ENCODE measurements around the gene PDCL2. TPM values are rescaled to one million over a fixed set of nuclear protein-coding genes. Genes with fewer than 3 reads are reported as not detected.

PDCL2 gene
- total and polyA plus RNA-seq, 2 of the 8 experiments (the other 6 are each of a cell fraction or from before 2014, with no cell fraction given) = not detected

DNA sequence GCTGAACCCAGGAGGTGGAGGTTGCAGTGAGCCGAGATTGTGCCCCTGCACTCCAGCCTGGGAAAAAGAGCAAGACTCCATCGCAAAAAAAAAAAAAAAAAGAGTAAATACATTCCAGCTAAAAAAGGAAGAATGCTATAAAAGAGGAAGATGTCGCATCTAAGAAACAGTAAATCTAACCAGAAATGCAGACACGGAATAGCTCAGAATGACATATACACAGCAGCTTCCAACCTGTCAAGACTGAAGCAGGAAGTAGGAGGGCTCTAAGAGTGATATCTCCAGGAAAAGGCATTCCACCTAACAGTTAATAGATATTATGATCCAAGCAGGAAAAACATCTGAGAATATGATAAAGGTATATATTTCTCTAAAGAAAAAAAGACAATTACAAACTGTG, 61.4 kb downstream of the PDCL2 start:
- Histone ChIP-seq H3K4me3 (ENCODE audit: extremely low read depth in 1 of 4, insufficient read depth in 2 of 4, low read depth in 3 of 4, low read length in 4 of 4) (no peak overlapping the region), H4K5ac (ENCODE audit: insufficient read length, low read depth, low read length) (no peak overlapping the region), H3K79me1 (ENCODE audit: low read depth, low read length) (no peaks in the 10 kb centered on the region; the same call in 1 of the 2 replicates), H2BK5ac (ENCODE audit: low read depth, low read length) (no peak overlapping the region), H2AFZ (ENCODE audit: low read length) (no peak overlapping the region), H3K23ac (ENCODE audit: insufficient read length) (no peak overlapping the region), H2BK12ac (ENCODE audit: low read depth, low read length) (no peak overlapping the region), H3K36me3 (ENCODE audit: control insufficient read depth in 2 of 4, insufficient read depth in 4 of 4, low read length in 3 of 4) (no peaks in the 10 kb centered on the region; a peak in 1 of 8 replicates), H2AK5ac (ENCODE audit: low read depth, low read length) (no peak overlapping the region), H4K8ac (ENCODE audit: extremely low read depth, insufficient read depth, low read length) (no peak overlapping the region), H4K91ac (replicated peaks; ENCODE audit: insufficient read length, low read length) (no peak overlapping the region), H2BK15ac (ENCODE audit: low read length) (no peak overlapping the region), H2BK120ac (replicated peaks; ENCODE audit: low read depth, low read length) (no peak overlapping the region), H3K79me2 (ENCODE audit: control insufficient read depth in 1 of 2, insufficient read depth in 2 of 2, low read length in 2 of 2) (peaks cover 0 to 94% of the 10 kb centered on the region in 2 experiments; a peak in 2 of 4 replicates), H3K27me3 (replicated peaks in 1 of 4; ENCODE audit: control insufficient read depth in 3 of 4, extremely low read depth in 1 of 4, insufficient read depth in 3 of 4, low read length in 3 of 4) (no peaks in the 10 kb centered on the region), H3K56ac (replicated peaks; ENCODE audit: insufficient read length, low read depth, low read length) (no peak overlapping the region), H3K14ac (ENCODE audit: insufficient read length) (no peak overlapping the region), H3K4ac (replicated peaks; ENCODE audit: insufficient read length, low read depth, low read length) (no peak overlapping the region), H3K9me3 (ENCODE audit: insufficient read depth in 2 of 2, low read depth in 1 of 2, low read length in 1 of 2) (no peaks in the 10 kb centered on the region), H3K23me2 (ENCODE audit: low read depth, low read length) (no peaks in the 10 kb centered on the region), H3K9ac (replicated peaks in 1 of 4; ENCODE audit: extremely low read depth in 1 of 4, low read depth in 3 of 4, low read length in 3 of 4) (no peak overlapping the region), H3K4me1 (replicated peaks in 1 of 4; ENCODE audit: control insufficient read depth in 3 of 4, insufficient read depth in 4 of 4, low read length in 3 of 4) (0 out of 7 replicates have a peak, but pooled peaks cover 0 to 4% (median 0%) of the 10 kb centered on the region in 4 experiments), H3K18ac (ENCODE audit: extremely low read depth, low read length) (no peak overlapping the region), H4K20me1 (replicated peaks in 1 of 2; ENCODE audit: control insufficient read depth in 1 of 2, insufficient read depth in 2 of 2, low read length in 2 of 2) (no peaks in the 10 kb centered on the region), H2BK20ac (ENCODE audit: low read length) (no peak overlapping the region), H3K27ac (ENCODE audit: low read depth, low read length) (no peak overlapping the region), H3K4me2 (ENCODE audit: insufficient read depth in 1 of 2, low read depth in 2 of 2, low read length in 2 of 2) (no peak overlapping the region)
- ChIA-PET POLR2A (ENCODE audit: partially characterized antibody) (no interaction called here), CTCF (ENCODE audit: partially characterized antibody) (interaction anchor here (0.9 kb wide), 1 partner anchor 204 kb away, joined by 3 read pairs; no protein-coding TSS in a partner anchor)
- FAIRE-seq (no peak), DNase-seq (ENCODE audit: low read depth in 1 of 2, low spot score in 2 of 2) (no peak)
- WGBS, 2 experiments (ENCODE audit: extremely low coverage in 1 of 2, insufficient coverage in 1 of 2, insufficient read length in 1 of 2, insufficient replicate concordance in 2 of 2, low coverage in 1 of 2, low lambda C conversion rate in 2 of 2, missing lambda C conversion rate in 1 of 2) = 88% methylated on average over 3 of the region's 4 CpGs; no CpG with 5 or more reads in 1 of the 2 experiments
- no peak for TF ChIP-seq PHF8 (conservative IDR thresholded peaks at IDR 0.05; ENCODE audit: low read depth, low read length)
- no peak for TF ChIP-seq CTBP2 (IDR thresholded peaks at IDR 0.05; ENCODE audit: borderline replicate concordance, insufficient read depth, insufficient read length, low read length)
- TF ChIP-seq MAFK (IDR thresholded peaks at IDR 0.05; ENCODE audit: low read depth, low read length) = no peak
- no peak for TF ChIP-seq SP4 (IDR thresholded peaks at IDR 0.05; ENCODE audit: low read length)
- no peak for TF ChIP-seq RNF2 (IDR thresholded peaks at IDR 0.05; ENCODE audit: borderline replicate concordance, low read depth, low read length, missing control alignments, poor library complexity, severe bottlenecking)
- TF ChIP-seq SP1 (IDR thresholded peaks at IDR 0.05; ENCODE audit: low read depth, low read length) = no peak
- no peak for TF ChIP-seq RBBP5 (IDR thresholded peaks at IDR 0.05; ENCODE audit: borderline replicate concordance, low read depth, low read length)
- no peak for TF ChIP-seq KDM1A (IDR thresholded peaks at IDR 0.05; ENCODE audit: borderline replicate concordance, low read length)
- no peak for TF ChIP-seq CBX8 (IDR thresholded peaks at IDR 0.05; ENCODE audit: borderline replicate concordance, low read depth, low read length)
- TF ChIP-seq SRF (IDR thresholded peaks at IDR 0.05; ENCODE audit: low read depth, low read length) = no peak
- no peak for TF ChIP-seq CBX5 (IDR thresholded peaks at IDR 0.05; ENCODE audit: low read depth, low read length)
- TF ChIP-seq TCF12 (IDR thresholded peaks at IDR 0.05; ENCODE audit: low read depth, low read length) = no peak
- TF ChIP-seq SIX5 (IDR thresholded peaks at IDR 0.05; ENCODE audit: low read depth, low read length) = no peak
- TF ChIP-seq, protein P1, sequence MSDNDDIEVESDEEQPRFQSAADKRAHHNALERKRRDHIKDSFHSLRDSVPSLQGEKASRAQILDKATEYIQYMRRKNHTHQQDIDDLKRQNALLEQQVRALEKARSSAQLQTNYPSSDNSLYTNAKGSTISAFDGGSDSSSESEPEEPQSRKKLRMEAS (IDR thresholded peaks at IDR 0.05) = no peak

All from H1 (cell line).